Stimulated activated CD4-positive, alpha-beta T cell treated with anti-CD3 and anti-CD28 coated beads, Interleukin-12 subunit alpha, Interleukin-12 subunit beta, amount 100 ng/mL, for 24 hours (primary cell): ENCODE measurements around the gene NDUFV3.
"Not testable (repeated sequence)": the region's sequence is repeated elsewhere in the genome, so short reads cannot be mapped to it uniquely, and the experiment has no call there.

Experiments used
- DNase-seq, 2 experiments: peaks; one replicate each; pipeline ENCODE4 v3.0.0-alpha.2; 2020; ENCODE audit warnings: low read depth in 2 of 2

NDUFV3 gene

GRCh38 chr21:42857216-42857615 lies 35.9 kb upstream of the NDUFV3 start:
- no peak for DNase-seq

- no peak for DNase-seq
Observed at GRCh38 chr21:42858185-42858847, 34.8 kb upstream of the NDUFV3 start.

GRCh38 chr21:42858957-42859890 lies 33.9 kb upstream of the NDUFV3 start:
- DNase-seq: no peak

GRCh38 chr21:42859891-42860230 lies 33.2 kb upstream of the NDUFV3 start:
- DNase-seq: no peak

GRCh38 chr21:42860345-42860744 lies 32.8 kb upstream of the NDUFV3 start:
- DNase-seq: no peak

- no peak for DNase-seq
Observed at GRCh38 chr21:42861311-42861847, 31.7 kb upstream of the NDUFV3 start.

- DNase-seq: no peak
Observed at GRCh38 chr21:42861848-42862400, 31.2 kb upstream of the NDUFV3 start.

- DNase-seq: no peak
Observed at GRCh38 chr21:42862774-42863503, 30.2 kb upstream of the NDUFV3 start.

GRCh38 chr21:42863504-42863870 lies 29.6 kb upstream of the NDUFV3 start:
- no peak for DNase-seq

GRCh38 chr21:42864286-42864685 lies 28.8 kb upstream of the NDUFV3 start:
- no peak for DNase-seq

- DNase-seq: no peak
Observed at GRCh38 chr21:42864815-42865775, 28.0 kb upstream of the NDUFV3 start.

- DNase-seq: no peak
Observed at GRCh38 chr21:42865776-42866160, 27.3 kb upstream of the NDUFV3 start.

GRCh38 chr21:42868196-42868595 lies 24.9 kb upstream of the NDUFV3 start:
- no peak for DNase-seq

GRCh38 chr21:42873096-42873495 lies 20.0 kb upstream of the NDUFV3 start:
- no peak for DNase-seq

- not testable (repeated sequence) for DNase-seq
Observed at GRCh38 chr21:42875811-42876210, 17.3 kb upstream of the NDUFV3 start.

GRCh38 chr21:42878678-42878992 lies 14.5 kb upstream of the NDUFV3 start:
- no peak for DNase-seq

GRCh38 chr21:42878993-42879787 lies 13.9 kb upstream of the NDUFV3 start, which contains the start of gene WDR4:
Gene WDR4 (minus strand): TSS chr21:42879539. CDS start chr21:42879495, 44 bp downstream.
- DNase-seq: peak; percentile 98 to 99

- DNase-seq: no peak
Observed at GRCh38 chr21:42880352-42880751, 12.8 kb upstream of the NDUFV3 start.

GRCh38 chr21:42883921-42884320 lies 9.2 kb upstream of the NDUFV3 start:
- DNase-seq: no peak

GRCh38 chr21:42887326-42887725 lies 5.8 kb upstream of the NDUFV3 start:
- no peak for DNase-seq
